Aorta (tissue), 5 donors: ENCODE measurements around the gene PRR5L. TPM values are rescaled to one million over a fixed set of nuclear protein-coding genes. Genes with fewer than 3 reads are reported as not detected.
"Not testable (repeated sequence)": the region's sequence is repeated elsewhere in the genome, so short reads cannot be mapped to it uniquely, and the experiment has no call there.

Source experiments
- ATAC-seq: fragments of 200-7000 bp; cut with Tn5 transposase; one replicate; pipeline ENCODE4 v1.9.1; 2022; ENCODE audit warnings: moderate library complexity; ENCODE audit not compliant: low FRiP score
- DNase-seq, 2 donors: peaks; one replicate each; pipeline ENCODE4 v3.0.0-alpha.2; 2020
- H3K27ac ChIP-seq, 2 donors: one replicate each; pipeline ENCODE4 v1.5.1; 2013; ENCODE audit warnings: low read length in 2 of 2, mild to moderate bottlenecking in 2 of 2, moderate library complexity in 2 of 2, control low read depth in 1 of 2, inconsistent platforms in 1 of 2, low read depth in 1 of 2
- H3K27me3 ChIP-seq, 2 donors: one replicate each; pipeline ENCODE4 v1.6.1; 2013; ENCODE audit warnings: control low read depth in 1 of 2, low read length in 1 of 2, mild to moderate bottlenecking in 1 of 2, moderate library complexity in 1 of 2; ENCODE audit not compliant: insufficient read depth in 2 of 2, control insufficient read depth in 1 of 2
- H3K36me3 ChIP-seq, 2 donors: one replicate each; pipeline ENCODE4 v1.6.1; 2013; ENCODE audit warnings: control low read depth in 1 of 2, low read length in 1 of 2, mild to moderate bottlenecking in 1 of 2; ENCODE audit not compliant: insufficient read depth in 2 of 2, control insufficient read depth in 1 of 2
- H3K4me1 ChIP-seq, 2 donors: one replicate each; pipeline ENCODE4 v1.6.1; 2013; ENCODE audit warnings: low read length in 2 of 2, control low read depth in 1 of 2, mild to moderate bottlenecking in 1 of 2, moderate library complexity in 1 of 2; ENCODE audit not compliant: insufficient read depth in 2 of 2, control insufficient read depth in 1 of 2
- H3K4me3 ChIP-seq, 2 donors: one replicate each; pipeline ENCODE4 v1.5.1; 2013; ENCODE audit warnings: low read length in 2 of 2, control low read depth in 1 of 2, mild to moderate bottlenecking in 1 of 2
- H3K9me3 ChIP-seq: one replicate; pipeline ENCODE4 v1.6.1; 2013; ENCODE audit warnings: mild to moderate bottlenecking, low read length; ENCODE audit not compliant: control insufficient read depth
- WGBS, 2 donors: extraction: QIAGEN DNeasy Blood & Tissue Kit; methylation state at CpG; one replicate each; pipeline ENCODE4 v1.1.7; 2013; 5-methylcytosine and 5-hydroxymethylcytosine counted together
- intact Hi-C, 2 donors: fragments of 100-400 bp; cut with DNase I; formaldehyde crosslinking; loops; one replicate each; pipeline versions ENCODE4 v1.14.2 to v1.15.0; 2022
- polyA plus RNA-seq, 2 donors: library from polyadenylated mRNA; stranded (reverse); fragments of 200-250 nt; gene quantifications; one replicate each; pipeline ENCODE4 v1.2.3, GENCODE V29; 2013
- total RNA-seq, 2 donors: library from RNA; stranded (reverse); fragmentation: NEBNext Ultra II Directional; extraction: Animal tissue kit (Norgen Biotek cat#: 25700); gene quantifications; one replicate each; pipeline ENCODE4 v1.2.1, GENCODE V29; 2021
- donor health status: healthy with polysubstance abuse.
- donor health status: Bipolar disorder and iron deficiency.
- donor health status: DM: no; HTN: no; CAD: no.
- donor health status: DM: no; HTN: no; CAD: no.
- donor health status: DM: yes; HTN: yes; CAD: no.

PRR5L gene
- total and polyA plus RNA-seq, 4 donors = 3.3 to 15.3 (median 5.4) TPM

GRCh38 chr11:36469881-36470802 lies 174.1 kb downstream of the PRR5L start:
- no peaks in the 10 kb centered on the region for H3K9me3 ChIP-seq
- no peaks in the 10 kb centered on the region for H3K27me3 ChIP-seq
- peaks cover 3 to 7% of the 10 kb centered on the region in 2 donors for H3K4me1 ChIP-seq
- intact Hi-C loops = loop anchor here in 1 of 2 donors (10.0 kb wide), 1 partner anchor 175 kb away; the partner anchor contains the start of gene PRR5L
- no peak overlapping the region for H3K4me3 ChIP-seq
- H3K36me3 ChIP-seq = no peaks in the 10 kb centered on the region
- no peak overlapping the region for H3K27ac ChIP-seq
- ATAC-seq (no peak), DNase-seq (no peak)
- WGBS, 2 donors = 5 to 6% methylated on average over 5 of the region's 5 CpGs

GRCh38 chr11:36471577-36471976 lies 175.5 kb downstream of the PRR5L start:
- Histone ChIP-seq H3K27me3 (no peaks in the 10 kb centered on the region), H3K9me3 (no peaks in the 10 kb centered on the region), H3K4me1 (peaks cover 3 to 7% of the 10 kb centered on the region in 2 donors), H3K4me3 (no peak overlapping the region), H3K27ac (no peak overlapping the region), H3K36me3 (no peaks in the 10 kb centered on the region)
- no peak for DNase-seq
- intact Hi-C loops = loop anchor here in 1 of 2 donors (10.0 kb wide), 1 partner anchor 177 kb away; the partner anchor contains the start of gene PRR5L
- 78 to 89% methylated on average over 1 of the region's 1 CpG for WGBS, 2 donors
- ATAC-seq = no peak

- WGBS, 2 donors = 48 to 57% methylated on average over 1 of the region's 1 CpG
Measured at GRCh38 chr11:36475192-36475591, 179.1 kb downstream of the PRR5L start.

GRCh38 chr11:36478700-36479329 lies 182.7 kb downstream of the PRR5L start:
- no peak overlapping the region for H3K27ac ChIP-seq
- no peaks in the 10 kb centered on the region for H3K4me1 ChIP-seq
- no peaks in the 10 kb centered on the region for H3K9me3 ChIP-seq
- no peaks in the 10 kb centered on the region for H3K36me3 ChIP-seq
- ATAC-seq (peak; percentile 80), DNase-seq (no peak)
- H3K4me3 ChIP-seq = no peak overlapping the region
- no peaks in the 10 kb centered on the region for H3K27me3 ChIP-seq
- intact Hi-C loops = loop anchor here (5.0 to 10.0 kb wide), 2 partner anchors 184 to 187 kb away; partner anchors contain the start of gene PRR5L (in 1 of the 2)
- 12 to 17% methylated on average over 2 of the region's 2 CpGs for WGBS, 2 donors

More at GRCh38 chr11:36475192-36475591, 179.1 kb downstream of the PRR5L start:
- DNase-seq (no peak), ATAC-seq (no peak)
- intact Hi-C loops = loop anchor here (5.0 to 10.0 kb wide), 2 partner anchors 180 to 183 kb away; partner anchors contain the start of gene PRR5L (in 1 of the 2)
- peaks cover 3 to 6% of the 10 kb centered on the region in 2 donors for H3K4me1 ChIP-seq
- no peaks in the 10 kb centered on the region for H3K36me3 ChIP-seq
- no peak overlapping the region for H3K27ac ChIP-seq
- H3K9me3 ChIP-seq = no peaks in the 10 kb centered on the region
- no peaks in the 10 kb centered on the region for H3K27me3 ChIP-seq
- no peak overlapping the region for H3K4me3 ChIP-seq

- peaks cover 0 to 4% of the 10 kb centered on the region in 2 donors for H3K36me3 ChIP-seq
- ATAC-seq (no peak), DNase-seq (no peak)
- no peak overlapping the region for H3K27ac ChIP-seq
- no peaks in the 10 kb centered on the region for H3K9me3 ChIP-seq
- H3K4me3 ChIP-seq = no peak overlapping the region
- intact Hi-C loops = no loop called here
- no peaks in the 10 kb centered on the region for H3K27me3 ChIP-seq
- H3K4me1 ChIP-seq = no peaks in the 10 kb centered on the region
Measured at GRCh38 chr11:36480833-36481232, 184.7 kb downstream of the PRR5L start.

- intact Hi-C loops, H3K4me3 ChIP-seq: not testable (repeated sequence)
- 94 to 97% methylated on average over 3 of the region's 4 CpGs for WGBS, 2 donors
Measured at GRCh38 chr11:36483042-36483441, 187.0 kb downstream of the PRR5L start.

GRCh38 chr11:36485298-36486002 lies 189.4 kb downstream of the PRR5L start:
- intact Hi-C loops = no loop called here
- ATAC-seq = no peak

More at GRCh38 chr11:36483042-36483441, 187.0 kb downstream of the PRR5L start:
- not testable (repeated sequence) for ATAC-seq, H3K27ac ChIP-seq, H3K27me3 ChIP-seq, DNase-seq, H3K36me3 ChIP-seq, H3K4me1 ChIP-seq, H3K9me3 ChIP-seq

GRCh38 chr11:36487619-36488018 lies 191.5 kb downstream of the PRR5L start:
- no peak overlapping the region for H3K27ac ChIP-seq
- no peaks in the 10 kb centered on the region for H3K9me3 ChIP-seq
- intact Hi-C loops = no loop called here
- ATAC-seq (no peak), DNase-seq (no peak)
- no peaks in the 10 kb centered on the region for H3K27me3 ChIP-seq
- no peak overlapping the region for H3K4me3 ChIP-seq
- no peaks in the 10 kb centered on the region for H3K4me1 ChIP-seq
- 76 to 80% methylated on average over 4 of the region's 4 CpGs for WGBS, 2 donors
- peaks cover 7 to 8% of the 10 kb centered on the region in 2 donors for H3K36me3 ChIP-seq

More at GRCh38 chr11:36485298-36486002, 189.4 kb downstream of the PRR5L start:
- 73% methylated on average over 6 of the region's 6 CpGs for WGBS, 2 donors
- no peak overlapping the region for H3K4me3 ChIP-seq
- DNase-seq = peak in 1 of 2 donors; percentile 54
- H3K27me3 ChIP-seq = no peaks in the 10 kb centered on the region
- no peak overlapping the region for H3K27ac ChIP-seq
- H3K9me3 ChIP-seq = no peaks in the 10 kb centered on the region
- H3K36me3 ChIP-seq = peaks cover 0 to 8% of the 10 kb centered on the region in 2 donors
- H3K4me1 ChIP-seq = no peaks in the 10 kb centered on the region
